ENCODE results near the gene ATXN7L2. TPM values are rescaled to one million over a fixed set of nuclear protein-coding genes. Genes with fewer than 3 reads are reported as not detected.
A peak's percentile ranks its signal among the peaks of the same experiment; 100 is the strongest.

ATXN7L2 gene
- total and polyA plus RNA-seq, 9 donors = 8.5 to 35.9 (median 19.3) TPM

- Histone ChIP-seq H3K4me1 (ENCODE audit: control insufficient read depth, insufficient read depth, low read length) (peaks cover 38% of the 10 kb centered on the region), H3K9me3 (replicated peaks; ENCODE audit: control insufficient read depth, low read depth, low read length) (no peaks in the 10 kb centered on the region), H3K27ac (ENCODE audit: low read length) (no peak overlapping the region), H3K4me3 (ENCODE audit: low read length) (peak overlapping the region; percentile 66), H3K27me3 (ENCODE audit: control insufficient read depth, insufficient read depth, low read length) (peaks cover 3% of the 10 kb centered on the region), H3K36me3 (ENCODE audit: control insufficient read depth, insufficient read depth, low read length) (peaks cover 49% of the 10 kb centered on the region)
- DNase-seq = no peak
- 3% methylated on average over 8 of the region's 15 CpGs for WGBS (ENCODE audit: insufficient coverage)
Observed at GRCh38 chr1:109484519-109484975, 842 bp downstream of the ATXN7L2 start.

- no peaks in the 10 kb centered on the region for H3K27me3 ChIP-seq (ENCODE audit: control insufficient read depth, insufficient read depth, low read length)
- peak overlapping the region; percentile 66 for H3K4me3 ChIP-seq (ENCODE audit: low read length)
- peaks cover 34% of the 10 kb centered on the region for H3K4me1 ChIP-seq (ENCODE audit: control insufficient read depth, insufficient read depth, low read length)
- no peak for DNase-seq
- H3K36me3 ChIP-seq (ENCODE audit: control insufficient read depth, insufficient read depth, low read length) = peaks cover 50% of the 10 kb centered on the region
- no peaks in the 10 kb centered on the region for H3K9me3 ChIP-seq (replicated peaks; ENCODE audit: control insufficient read depth, low read depth, low read length)
- no CpG with 5 or more reads among the region's 3 CpGs for WGBS (ENCODE audit: insufficient coverage)
- no peak overlapping the region for H3K27ac ChIP-seq (ENCODE audit: low read length)
Observed at GRCh38 chr1:109485001-109485400, 1.3 kb downstream of the ATXN7L2 start.

- H3K36me3 ChIP-seq (ENCODE audit: control insufficient read depth, insufficient read depth, low read length) = peaks cover 59% of the 10 kb centered on the region
Observed at GRCh38 chr1:109487261-109487660, 3.6 kb downstream of the ATXN7L2 start.

GRCh38 chr1:109488201-109488600 lies 4.5 kb downstream of the ATXN7L2 start:
- 78% methylated on average over 4 of the region's 5 CpGs for WGBS (ENCODE audit: insufficient coverage)
- Histone ChIP-seq H3K9me3 (replicated peaks; ENCODE audit: control insufficient read depth, low read depth, low read length) (no peaks in the 10 kb centered on the region), H3K36me3 (ENCODE audit: control insufficient read depth, insufficient read depth, low read length) (peaks cover 66% of the 10 kb centered on the region), H3K4me1 (ENCODE audit: control insufficient read depth, insufficient read depth, low read length) (peaks cover 24% of the 10 kb centered on the region), H3K4me3 (ENCODE audit: low read length) (no peak overlapping the region), H3K27ac (ENCODE audit: low read length) (no peak overlapping the region), H3K27me3 (ENCODE audit: control insufficient read depth, insufficient read depth, low read length) (no peaks in the 10 kb centered on the region)
- DNase-seq = no peak

More at GRCh38 chr1:109487261-109487660, 3.6 kb downstream of the ATXN7L2 start:
- WGBS (ENCODE audit: insufficient coverage) = 7% methylated on average over 2 of the region's 5 CpGs
- DNase-seq = no peak
- Histone ChIP-seq H3K9me3 (replicated peaks; ENCODE audit: control insufficient read depth, low read depth, low read length) (no peaks in the 10 kb centered on the region), H3K27me3 (ENCODE audit: control insufficient read depth, insufficient read depth, low read length) (no peaks in the 10 kb centered on the region), H3K4me3 (ENCODE audit: low read length) (no peak overlapping the region), H3K4me1 (ENCODE audit: control insufficient read depth, insufficient read depth, low read length) (peaks cover 22% of the 10 kb centered on the region), H3K27ac (ENCODE audit: low read length) (no peak overlapping the region)

- Histone ChIP-seq H3K27ac (ENCODE audit: low read length) (no peak overlapping the region), H3K9me3 (replicated peaks; ENCODE audit: control insufficient read depth, low read depth, low read length) (no peaks in the 10 kb centered on the region), H3K4me3 (ENCODE audit: low read length) (no peak overlapping the region), H3K4me1 (ENCODE audit: control insufficient read depth, insufficient read depth, low read length) (peaks cover 27% of the 10 kb centered on the region), H3K36me3 (ENCODE audit: control insufficient read depth, insufficient read depth, low read length) (peaks cover 66% of the 10 kb centered on the region), H3K27me3 (ENCODE audit: control insufficient read depth, insufficient read depth, low read length) (no peaks in the 10 kb centered on the region)
- no peak for DNase-seq
- WGBS (ENCODE audit: insufficient coverage) = 92% methylated on average over 11 of the region's 12 CpGs
Observed at GRCh38 chr1:109488696-109489095, 5.0 kb downstream of the ATXN7L2 start.

GRCh38 chr1:109490029-109490933 lies 6.6 kb downstream of the ATXN7L2 start:
- DNase-seq = peak; percentile 79
- H3K27me3 ChIP-seq (ENCODE audit: control insufficient read depth, insufficient read depth, low read length) = no peaks in the 10 kb centered on the region
- H3K9me3 ChIP-seq (replicated peaks; ENCODE audit: control insufficient read depth, low read depth, low read length) = no peaks in the 10 kb centered on the region
- whole genome bisulfite sequencing (ENCODE audit: insufficient coverage) = 78% methylated on average over 6 of the region's 11 CpGs
- peaks cover 68% of the 10 kb centered on the region for H3K36me3 ChIP-seq (ENCODE audit: control insufficient read depth, insufficient read depth, low read length)
- no peak overlapping the region for H3K27ac ChIP-seq (ENCODE audit: low read length)
- peaks cover 26% of the 10 kb centered on the region for H3K4me1 ChIP-seq (ENCODE audit: control insufficient read depth, insufficient read depth, low read length)
- no peak overlapping the region for H3K4me3 ChIP-seq (ENCODE audit: low read length)

- peaks cover 72% of the 10 kb centered on the region for H3K36me3 ChIP-seq (ENCODE audit: control insufficient read depth, insufficient read depth, low read length)
- DNase-seq = no peak
- H3K27me3 ChIP-seq (ENCODE audit: control insufficient read depth, insufficient read depth, low read length) = no peaks in the 10 kb centered on the region
- no peak overlapping the region for H3K27ac ChIP-seq (ENCODE audit: low read length)
- H3K4me3 ChIP-seq (ENCODE audit: low read length) = no peak overlapping the region
- peaks cover 24% of the 10 kb centered on the region for H3K4me1 ChIP-seq (ENCODE audit: control insufficient read depth, insufficient read depth, low read length)
- 75% methylated on average over 5 of the region's 11 CpGs for WGBS (ENCODE audit: insufficient coverage)
- H3K9me3 ChIP-seq (replicated peaks; ENCODE audit: control insufficient read depth, low read depth, low read length) = no peaks in the 10 kb centered on the region
Observed at GRCh38 chr1:109490934-109491302, 7.2 kb downstream of the ATXN7L2 start.

- Histone ChIP-seq H3K36me3 (ENCODE audit: control insufficient read depth, insufficient read depth, low read length) (peaks cover 73% of the 10 kb centered on the region), H3K27ac (ENCODE audit: low read length) (no peak overlapping the region)
Observed at GRCh38 chr1:109491372-109491771, 7.7 kb downstream of the ATXN7L2 start.

GRCh38 chr1:109492779-109493178 lies 9.1 kb downstream of the ATXN7L2 start:
- DNase-seq = no peak
- peaks cover 33% of the 10 kb centered on the region for H3K4me1 ChIP-seq (ENCODE audit: control insufficient read depth, insufficient read depth, low read length)
- H3K27ac ChIP-seq (ENCODE audit: low read length) = no peak overlapping the region
- H3K36me3 ChIP-seq (ENCODE audit: control insufficient read depth, insufficient read depth, low read length) = peaks cover 72% of the 10 kb centered on the region
- no peaks in the 10 kb centered on the region for H3K9me3 ChIP-seq (replicated peaks; ENCODE audit: control insufficient read depth, low read depth, low read length)
- no peaks in the 10 kb centered on the region for H3K27me3 ChIP-seq (ENCODE audit: control insufficient read depth, insufficient read depth, low read length)
- WGBS (ENCODE audit: insufficient coverage) = 42% methylated on average over 4 of the region's 4 CpGs
- no peak overlapping the region for H3K4me3 ChIP-seq (ENCODE audit: low read length)

More at GRCh38 chr1:109491372-109491771, 7.7 kb downstream of the ATXN7L2 start:
- 100% methylated on average over 6 of the region's 8 CpGs for WGBS (ENCODE audit: insufficient coverage)
- H3K4me3 ChIP-seq (ENCODE audit: low read length) = no peak overlapping the region
- H3K9me3 ChIP-seq (replicated peaks; ENCODE audit: control insufficient read depth, low read depth, low read length) = no peaks in the 10 kb centered on the region
- H3K4me1 ChIP-seq (ENCODE audit: control insufficient read depth, insufficient read depth, low read length) = peaks cover 24% of the 10 kb centered on the region
- no peak for DNase-seq
- no peaks in the 10 kb centered on the region for H3K27me3 ChIP-seq (ENCODE audit: control insufficient read depth, insufficient read depth, low read length)

GRCh38 chr1:109493227-109493626 lies 9.5 kb downstream of the ATXN7L2 start:
- peaks cover 68% of the 10 kb centered on the region for H3K36me3 ChIP-seq (ENCODE audit: control insufficient read depth, insufficient read depth, low read length)
- DNase-seq = no peak
- H3K4me1 ChIP-seq (ENCODE audit: control insufficient read depth, insufficient read depth, low read length) = peaks cover 37% of the 10 kb centered on the region
- H3K4me3 ChIP-seq (ENCODE audit: low read length) = no peak overlapping the region
- H3K27ac ChIP-seq (ENCODE audit: low read length) = peak overlapping the region; percentile 67
- 35% methylated on average over 3 of the region's 4 CpGs for WGBS (ENCODE audit: insufficient coverage)
- H3K9me3 ChIP-seq (replicated peaks; ENCODE audit: control insufficient read depth, low read depth, low read length) = no peaks in the 10 kb centered on the region
- H3K27me3 ChIP-seq (ENCODE audit: control insufficient read depth, insufficient read depth, low read length) = no peaks in the 10 kb centered on the region

All from muscle of leg (tissue), 11 donors.